NCI-H2107 (cell line): ENCODE measurements around the gene STUM.

Experiments
- DNase-seq: peaks from one replicate; lab custom pipeline; 2025; lab: John Stamatoyannopoulos, UW

Gene STUM

GRCh38 chr1:226560243-226560642, 11.7 kb downstream of the STUM start:
- no peak for DNase-seq

DNA sequence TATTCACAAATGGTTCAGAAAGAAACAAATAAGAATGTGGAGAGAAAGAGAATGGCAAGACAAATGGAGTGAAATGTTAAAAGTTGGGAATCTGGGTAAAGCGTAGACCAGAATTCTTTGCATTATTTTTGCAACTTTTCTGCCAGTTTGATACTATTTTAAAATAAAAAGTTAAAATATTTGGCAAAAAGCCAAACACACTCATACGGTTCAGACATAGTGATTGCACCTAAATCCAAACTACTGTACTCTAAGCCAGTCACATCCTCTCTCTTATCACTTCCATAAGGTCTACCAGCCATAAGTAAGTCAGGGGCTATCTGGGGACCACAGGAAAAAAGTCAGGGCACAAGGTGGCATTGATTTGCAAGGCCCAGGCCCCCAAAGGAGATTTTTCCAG, 14.4 kb downstream of the STUM start:
- DNase-seq = no peak

GRCh38 chr1:226563666-226564065, 15.1 kb downstream of the STUM start:
- DNase-seq = no peak

GRCh38 chr1:226565476-226565875, 16.9 kb downstream of the STUM start:
- DNase-seq = no peak

DNA sequence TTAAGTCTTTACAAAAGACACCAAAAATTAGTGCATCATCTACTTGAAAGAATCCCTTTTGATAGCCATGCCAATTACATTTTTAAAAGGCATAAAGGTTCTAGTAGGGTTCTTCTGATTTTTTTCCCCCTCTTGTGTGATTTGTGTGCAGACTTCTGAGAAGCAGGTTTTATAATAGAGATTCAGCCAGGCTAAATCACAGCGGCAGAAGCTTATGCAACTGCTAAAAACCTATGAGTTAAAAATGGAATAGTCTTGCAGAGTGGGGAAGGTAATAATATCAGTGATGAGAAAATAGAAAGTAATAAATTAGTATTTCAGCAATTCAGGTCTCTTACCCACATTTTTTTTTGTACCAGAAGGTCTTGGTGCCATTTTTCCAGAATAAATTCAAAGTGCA, 17.7 kb downstream of the STUM start:
- no peak for DNase-seq

GRCh38 chr1:226566760-226567159, 18.2 kb downstream of the STUM start:
- no peak for DNase-seq

- DNase-seq = no peak
These were observed 19.7 kb downstream of the STUM start for GRCh38 chr1:226568077-226568831.

DNA sequence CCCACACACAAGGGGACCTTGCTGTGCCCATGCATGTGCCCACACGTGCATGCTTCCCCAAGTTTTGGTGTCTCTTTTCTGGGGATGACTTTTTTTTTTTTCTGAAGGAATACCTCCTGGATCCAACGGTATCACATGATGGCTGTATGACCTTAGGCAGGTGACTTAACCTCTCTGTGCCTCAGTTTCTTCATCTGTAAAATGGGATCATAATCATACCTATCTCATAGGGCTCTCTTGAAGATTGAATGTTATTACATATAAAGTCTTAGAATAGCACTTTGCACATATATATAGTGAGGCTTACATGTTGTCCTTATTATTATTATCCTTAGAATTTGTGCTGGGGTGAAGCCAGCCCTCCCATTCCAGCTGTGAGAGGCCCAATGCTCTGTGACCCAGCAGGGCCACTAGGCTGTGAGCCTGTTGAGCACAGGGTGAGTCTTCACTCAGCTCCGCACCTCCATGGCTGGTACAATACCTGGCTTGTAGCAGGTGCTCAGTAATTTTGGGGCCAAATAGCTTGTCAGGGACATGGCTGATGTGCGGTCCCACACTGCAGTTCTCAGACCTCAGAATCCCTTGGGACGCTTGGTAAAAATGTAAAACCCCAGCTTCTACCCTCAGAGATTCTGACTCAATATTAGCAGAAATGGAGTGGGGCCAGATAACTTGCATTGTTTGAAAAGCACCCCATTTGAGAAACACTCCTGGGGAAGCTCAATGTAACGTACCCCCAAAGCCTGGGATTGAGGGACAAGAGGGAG, 20.6 kb downstream of the STUM start:
- DNase-seq = no peak

- no peak for DNase-seq
These were observed 21.4 kb downstream of the STUM start for GRCh38 chr1:226569879-226570547.

DNA sequence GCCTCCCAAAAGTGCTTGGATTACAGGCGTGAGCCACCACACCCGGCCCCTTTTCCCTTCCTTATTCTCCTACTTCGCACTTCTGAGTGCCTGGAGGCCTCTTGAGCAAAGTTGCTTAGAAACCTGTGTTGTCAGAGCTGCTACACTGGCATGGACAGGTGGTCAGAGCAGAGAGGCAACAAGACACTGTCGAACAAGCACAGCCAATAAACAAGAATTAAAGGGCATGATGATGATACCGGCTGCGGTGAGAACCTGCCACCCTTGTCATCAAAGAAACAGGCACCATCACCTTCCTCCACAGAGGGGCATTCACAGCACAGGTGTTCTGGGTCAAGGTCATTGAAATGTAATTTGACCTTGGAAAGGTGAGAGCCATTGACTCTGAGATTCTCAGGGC, 23.3 kb downstream of the STUM start:
- peak; percentile 27 for DNase-seq

DNA sequence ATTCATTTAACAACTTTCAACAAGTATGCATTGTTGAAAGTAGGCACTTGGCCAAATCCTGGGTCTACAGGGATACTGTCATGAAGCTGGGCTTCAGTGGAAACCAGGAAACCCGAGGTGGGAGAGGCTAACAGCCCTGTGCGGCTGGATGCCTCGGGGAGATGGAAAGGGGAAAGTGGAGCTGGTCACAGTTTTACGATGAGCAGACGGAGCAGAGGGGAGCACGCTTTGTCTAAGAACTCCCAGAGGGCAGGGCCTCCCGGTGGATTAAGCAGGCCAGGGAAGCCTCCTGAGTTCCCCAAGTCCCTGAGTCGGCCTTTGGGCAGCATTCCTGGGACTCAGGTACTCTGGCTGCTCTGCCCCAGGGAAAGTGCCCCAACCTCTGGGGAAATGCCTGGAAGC, 23.8 kb downstream of the STUM start:
- DNase-seq = peak; percentile 55

- no peak for DNase-seq
These were observed 25.5 kb downstream of the STUM start for GRCh38 chr1:226574044-226574443.

DNA sequence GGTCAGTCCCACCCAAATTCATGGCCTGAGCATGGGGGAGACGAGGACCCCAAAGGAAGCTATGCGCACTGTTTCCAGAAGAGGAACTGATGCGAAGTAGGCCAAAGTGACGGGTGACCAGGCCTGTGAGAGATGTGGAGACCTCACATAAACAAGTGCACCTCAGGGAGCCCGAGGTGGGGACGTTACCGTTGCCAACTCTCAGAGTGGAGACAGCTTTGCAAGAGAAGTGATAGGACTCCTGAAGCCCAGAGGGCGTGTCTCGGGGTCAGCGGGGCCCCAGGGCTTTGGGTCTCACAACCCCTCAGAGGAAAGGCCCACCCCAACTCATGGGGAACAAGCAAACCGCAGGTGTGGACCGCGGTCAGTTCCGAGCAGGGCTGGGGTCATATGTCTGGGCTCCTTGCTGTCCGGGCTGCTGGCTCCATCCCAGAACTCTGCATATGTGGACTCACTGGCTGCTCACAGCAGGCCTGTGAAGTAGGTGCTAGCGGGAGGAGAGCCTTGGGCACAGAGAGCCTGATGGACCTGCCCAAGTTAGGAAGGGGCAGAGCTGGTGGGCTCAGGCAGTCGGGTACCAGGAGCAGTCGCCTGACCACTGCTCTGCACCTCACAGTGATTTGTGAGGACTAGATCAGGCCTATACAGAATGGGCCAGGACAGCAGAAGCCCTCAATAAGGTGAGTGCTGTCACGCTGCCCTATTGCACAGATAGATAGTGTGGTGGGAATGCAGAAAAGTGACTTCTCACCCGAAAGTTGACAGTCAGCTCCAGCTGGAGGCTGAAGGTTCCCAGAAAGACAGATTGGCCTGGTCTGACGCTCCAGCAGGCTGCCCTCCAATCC, 26.2 kb downstream of the STUM start:
- DNase-seq = no peak

GRCh38 chr1:226575436-226575720, 26.8 kb downstream of the STUM start:
- DNase-seq = no peak

- DNase-seq = no peak
These were observed 27.3 kb downstream of the STUM start for GRCh38 chr1:226575739-226576378.

- DNase-seq = no peak
These were observed 28.0 kb downstream of the STUM start for GRCh38 chr1:226576601-226577000.

GRCh38 chr1:226577401-226578180, 29.0 kb downstream of the STUM start:
- no peak for DNase-seq

- DNase-seq = no peak
These were observed 30.5 kb downstream of the STUM start for GRCh38 chr1:226578946-226579578.

GRCh38 chr1:226579781-226580323, 31.3 kb downstream of the STUM start:
- DNase-seq = no peak

DNA sequence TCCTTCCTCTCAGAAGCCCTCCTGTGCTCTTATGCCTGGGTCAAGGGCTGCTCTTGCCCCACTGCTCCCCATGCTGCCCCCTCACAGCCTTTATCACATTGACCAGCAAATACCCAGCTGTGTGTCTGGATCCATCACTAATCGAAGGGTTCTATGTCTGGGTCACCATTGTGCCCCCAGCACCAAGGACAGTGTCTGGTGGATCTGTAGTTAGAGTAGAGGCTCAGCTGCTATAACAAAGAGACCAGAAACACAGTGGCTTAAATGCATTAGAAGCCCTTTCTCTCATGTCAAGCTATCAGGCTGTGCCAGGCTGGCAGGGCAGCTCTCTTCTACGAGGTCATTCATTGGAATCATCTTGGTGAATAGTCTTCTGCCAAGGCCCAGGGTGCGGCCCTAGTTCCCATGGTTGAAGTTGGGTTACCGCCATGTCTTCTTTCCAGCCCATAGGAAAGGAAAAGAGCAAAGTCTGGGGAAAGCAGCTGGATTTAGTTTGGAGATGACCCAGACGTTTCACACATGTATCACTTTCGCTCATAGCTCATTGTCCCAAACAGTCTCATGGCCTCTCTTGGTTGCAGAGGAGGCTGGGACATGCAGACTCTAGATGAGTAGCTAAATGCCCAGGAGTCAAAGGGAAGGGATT, 32.2 kb downstream of the STUM start:
- no peak for DNase-seq
